HG03025 (cell line): Measurements from ENCODE around the gene CDCA7.
"Not testable (repeated sequence)": the region's sequence is repeated elsewhere in the genome, so short reads cannot be mapped to it uniquely, and the experiment has no call there.

Experiments used
- ATAC-seq: cut with Tn5 transposase; IDR thresholded peaks from one replicate; pipeline ENCODE4 v1.9.1; 2021; ENCODE audit warnings: mild to moderate bottlenecking, moderate library complexity; ENCODE audit not compliant: unreplicated experiment, low FRiP score

Gene CDCA7

DNA sequence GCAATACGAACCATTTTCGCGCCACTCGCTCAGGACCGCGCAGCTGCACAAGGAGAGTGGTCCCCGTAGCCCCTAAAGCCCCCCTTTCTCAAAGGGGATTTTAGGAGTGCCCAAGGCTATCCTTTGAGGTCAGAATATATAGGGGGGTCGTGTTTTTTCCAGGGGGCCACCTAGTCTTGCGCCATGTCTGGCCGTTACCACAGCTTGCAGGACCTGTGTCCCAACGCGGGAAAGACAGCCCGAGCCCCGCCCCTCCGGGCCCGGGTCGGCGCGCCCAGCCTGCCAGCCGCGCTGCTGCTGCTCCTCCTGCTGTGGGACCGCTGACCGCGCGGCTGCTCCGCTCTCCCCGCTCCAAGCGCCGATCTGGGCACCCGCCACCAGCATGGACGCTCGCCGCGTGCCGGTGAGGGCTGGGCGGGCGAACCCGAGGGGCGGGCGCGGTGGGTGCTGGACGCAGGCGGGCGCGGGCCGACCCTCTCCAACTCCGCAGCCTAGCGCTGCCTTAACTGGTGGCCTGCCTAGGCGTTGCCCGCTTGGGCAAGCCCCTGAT, at the start of gene CDCA7:
Gene CDCA7, plus strand, starts transcription at position 291 of the 550 bp plus-strand sequence. Its CDS starts 92 bp downstream, at position 383.
- no peak for ATAC-seq

DNA sequence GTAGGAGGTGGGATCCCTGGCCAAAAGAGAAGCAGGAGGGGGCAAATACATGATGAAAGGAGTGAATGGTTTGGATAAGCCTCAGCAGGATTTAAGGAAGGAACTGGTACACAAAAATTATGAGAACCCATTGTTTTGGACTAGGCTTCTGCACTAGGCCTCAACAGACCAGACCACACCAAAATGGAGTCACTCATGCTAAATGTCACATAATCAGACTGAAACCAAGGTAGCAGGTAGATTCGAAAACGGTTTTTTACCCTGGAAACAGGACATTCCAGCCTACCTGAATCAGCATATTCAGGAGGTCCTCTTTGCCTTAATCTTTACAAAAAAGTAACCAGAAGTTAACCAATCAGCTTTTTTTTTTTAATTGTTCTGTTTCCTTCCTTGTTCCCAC, 49.4 kb upstream of the CDCA7 start:
- no peak for ATAC-seq

DNA sequence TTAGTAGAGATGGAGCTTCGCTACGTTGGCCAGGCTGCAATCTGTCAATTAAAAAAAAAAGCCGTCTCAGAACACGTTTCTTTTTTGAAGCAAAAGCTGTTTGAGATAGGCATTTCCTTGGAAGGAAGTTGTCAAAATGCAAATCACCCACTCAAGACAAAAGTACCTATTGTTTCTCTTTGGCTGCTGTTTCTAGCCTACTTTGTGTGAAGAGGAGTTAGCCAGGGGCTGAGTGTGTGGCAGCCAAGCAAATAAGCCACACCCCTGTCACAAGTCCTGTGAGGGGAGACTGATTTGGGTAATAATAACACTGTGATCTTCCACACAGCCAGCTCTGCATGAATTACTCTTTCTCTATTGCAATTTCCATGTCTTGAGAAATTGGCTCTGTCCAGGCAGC, 47.4 kb upstream of the CDCA7 start:
- ATAC-seq = no peak

DNA sequence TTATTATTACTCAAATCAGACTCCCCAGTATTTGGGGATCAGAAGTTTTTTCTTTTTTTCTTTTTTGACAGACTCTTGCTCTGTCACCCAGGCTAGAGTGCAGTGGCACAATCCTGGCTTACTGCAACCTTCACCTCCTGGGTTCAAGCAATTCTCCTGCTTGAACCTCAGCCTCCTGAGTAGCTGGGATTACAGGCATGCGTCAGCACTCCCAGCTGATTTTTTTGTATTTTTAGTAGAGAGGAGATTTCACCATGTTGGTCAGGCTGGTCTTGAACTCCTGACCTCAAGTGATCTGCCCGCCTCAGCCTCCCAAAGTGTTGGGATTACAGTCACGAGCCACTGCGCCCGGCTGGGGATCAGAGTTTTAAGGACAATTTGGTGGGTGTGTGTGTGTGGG, 45.3 kb upstream of the CDCA7 start:
- ATAC-seq = not testable (repeated sequence)

DNA sequence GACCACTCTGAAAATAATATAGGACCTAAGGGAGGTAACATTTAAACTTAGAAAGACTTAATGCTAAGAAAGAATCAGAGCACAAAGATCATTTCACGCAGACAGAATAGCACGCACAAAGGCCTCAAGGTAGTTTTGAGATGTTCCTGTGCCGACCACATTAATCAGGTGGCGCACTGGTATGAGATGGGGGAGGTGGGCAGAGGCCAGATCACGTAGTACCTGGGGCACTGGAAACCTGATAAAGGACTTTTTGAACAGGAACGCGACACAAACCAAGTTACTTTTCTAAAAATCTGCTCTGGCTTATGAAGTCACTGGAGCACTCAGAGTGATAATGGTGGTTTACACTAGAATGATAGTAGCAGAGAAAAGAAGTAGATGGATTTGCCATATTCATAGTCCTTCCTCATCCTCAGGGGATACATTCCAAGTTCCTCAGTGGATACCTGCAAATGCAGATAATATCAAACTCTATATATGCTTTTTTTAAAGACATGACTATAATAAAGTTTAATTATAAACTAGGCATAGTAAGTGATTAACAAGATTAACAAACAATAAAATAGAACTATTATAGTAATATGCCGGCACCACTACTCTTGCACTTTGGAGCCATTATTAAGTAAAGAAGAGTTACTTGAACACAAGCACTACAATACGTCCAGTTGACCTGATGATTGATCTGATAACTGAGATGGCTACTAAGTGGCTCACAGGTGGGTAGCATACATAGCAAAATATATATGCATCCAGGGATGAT, 42.6 kb upstream of the CDCA7 start:
- ATAC-seq = no peak

DNA sequence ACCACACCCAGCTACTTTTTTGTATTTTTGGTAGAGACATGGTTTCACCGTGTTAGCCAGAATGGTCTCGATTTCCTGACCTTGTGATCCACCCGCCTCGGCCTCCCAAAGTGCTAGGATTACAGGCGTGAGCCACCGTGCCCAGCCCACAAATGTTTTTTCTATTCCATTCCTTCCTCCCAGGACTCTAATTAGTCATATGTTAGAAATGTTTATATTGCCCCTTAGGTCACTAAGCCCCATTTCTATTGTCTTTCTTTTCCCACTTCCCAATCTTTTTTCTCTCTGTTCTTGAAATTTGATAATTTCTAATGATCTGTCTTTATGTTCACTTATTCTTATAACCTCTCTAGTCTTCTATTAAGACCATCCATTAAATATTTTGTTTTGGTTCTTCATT, 31.3 kb upstream of the CDCA7 start:
- no peak for ATAC-seq

DNA sequence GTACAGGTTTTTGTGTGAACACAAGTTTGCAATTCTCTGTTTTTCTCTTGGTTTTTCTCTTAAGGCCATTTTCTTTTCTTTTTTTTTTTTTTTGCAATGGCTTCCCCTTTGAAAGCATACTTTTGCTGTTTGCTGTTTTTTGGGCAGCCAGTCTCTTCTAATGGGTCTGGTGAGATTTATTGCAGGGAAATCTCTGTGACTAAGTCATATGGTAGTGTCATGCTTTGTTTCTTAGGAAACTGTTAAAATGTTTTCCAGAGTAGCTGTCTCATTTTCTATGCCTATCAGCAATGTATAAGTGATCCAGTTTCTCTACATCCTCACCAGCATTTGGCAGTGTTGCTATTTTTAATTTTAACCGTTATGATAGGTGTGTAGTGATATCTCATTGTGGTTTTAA, 27.9 kb upstream of the CDCA7 start:
- ATAC-seq = no peak

DNA sequence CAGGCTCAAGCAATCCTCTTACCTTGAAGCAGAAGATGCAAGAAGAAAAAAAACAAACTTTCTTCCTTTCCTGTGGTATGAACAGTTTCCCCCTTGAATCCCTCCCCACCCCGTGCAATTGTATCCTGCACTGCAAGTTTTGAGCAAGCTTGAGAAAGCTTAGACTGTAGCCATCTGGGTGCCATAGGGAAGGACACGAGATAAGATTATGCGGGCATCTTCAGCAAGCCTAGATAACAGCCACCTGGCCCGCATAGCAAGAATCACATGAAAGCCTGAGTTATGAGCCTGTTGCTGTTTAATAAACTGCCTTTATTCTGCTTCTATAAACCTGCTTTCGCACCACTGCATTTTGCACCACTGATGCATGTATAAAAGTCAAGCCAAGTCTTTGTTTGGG, 27.3 kb upstream of the CDCA7 start:
- ATAC-seq = no peak

DNA sequence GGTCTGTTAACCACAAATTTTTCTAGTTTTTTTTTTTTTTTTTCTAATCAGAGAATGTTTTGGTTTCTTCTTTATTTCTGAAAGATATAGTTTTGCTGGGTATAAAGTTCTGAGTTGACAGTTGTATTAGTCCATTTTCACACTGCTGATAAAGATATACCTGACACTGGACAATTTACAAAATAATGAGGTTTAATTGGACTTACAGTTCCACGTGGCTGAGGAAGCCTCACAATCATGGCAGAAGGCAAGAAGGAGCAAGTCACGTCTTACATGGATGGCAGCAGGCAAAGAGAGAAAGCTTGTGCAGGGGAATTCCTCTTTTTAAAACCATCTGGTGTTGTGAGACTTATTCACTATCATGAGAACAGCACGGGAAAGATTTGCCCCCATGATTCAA, 21.7 kb upstream of the CDCA7 start:
- ATAC-seq = not testable (repeated sequence)

DNA sequence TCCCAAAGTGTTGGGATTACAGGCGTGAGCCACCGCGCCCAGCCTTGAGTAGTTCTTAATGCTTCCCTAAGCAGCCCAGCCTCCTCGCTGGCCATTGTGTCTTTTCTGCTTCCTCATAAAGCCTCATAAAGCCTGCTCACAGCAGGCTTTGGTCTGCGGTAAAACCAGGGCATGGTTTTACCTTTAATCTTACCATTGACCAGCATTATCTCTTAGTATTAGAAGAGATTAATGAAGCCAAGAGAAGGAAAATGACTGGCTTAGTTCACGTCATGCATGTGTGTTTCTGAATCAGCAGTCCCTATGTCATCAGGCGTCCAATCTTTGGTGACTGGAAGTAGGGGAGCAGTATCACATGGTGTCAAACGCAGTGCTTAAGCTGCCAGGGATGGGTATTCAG, 14.9 kb upstream of the CDCA7 start:
- ATAC-seq = no peak

DNA sequence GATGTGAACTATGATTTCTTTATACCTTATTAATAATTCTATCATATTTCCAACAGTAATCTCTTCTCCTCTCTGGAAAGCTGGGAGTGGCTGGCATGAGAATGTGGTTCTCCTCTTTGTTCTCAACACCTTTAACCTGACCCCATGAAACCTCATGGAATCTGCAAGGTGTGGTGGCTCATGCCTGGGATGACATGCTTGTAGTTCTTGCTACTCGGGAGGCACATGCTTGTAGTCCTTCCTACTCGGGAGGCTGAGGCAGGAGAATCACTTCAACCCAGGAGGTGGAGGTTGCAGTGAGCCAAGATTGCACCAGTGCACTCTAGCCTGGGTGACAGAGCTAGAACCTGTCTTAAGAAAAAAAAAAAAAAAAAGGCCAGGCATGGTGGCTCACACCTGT, 10.8 kb upstream of the CDCA7 start:
- no peak for ATAC-seq

DNA sequence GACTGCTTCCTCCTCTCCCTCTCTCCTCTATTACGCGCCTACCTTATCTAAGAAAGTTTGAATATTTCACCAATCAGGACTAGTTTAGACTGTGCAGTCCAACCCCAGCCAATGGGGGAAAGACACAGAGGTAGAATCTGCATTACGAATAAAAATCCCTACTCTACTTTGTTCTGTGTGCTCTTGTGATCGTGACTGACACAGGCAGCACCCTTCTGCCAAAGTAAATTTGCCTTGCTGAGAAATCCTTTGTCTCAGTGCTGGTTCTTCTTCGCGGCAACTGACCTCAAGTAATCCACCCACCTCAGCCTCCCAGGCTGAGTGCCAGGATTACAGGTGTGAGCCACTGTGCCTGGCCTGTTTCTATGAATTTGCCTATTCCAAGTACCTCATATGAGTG, 8.6 kb upstream of the CDCA7 start:
- no peak for ATAC-seq

DNA sequence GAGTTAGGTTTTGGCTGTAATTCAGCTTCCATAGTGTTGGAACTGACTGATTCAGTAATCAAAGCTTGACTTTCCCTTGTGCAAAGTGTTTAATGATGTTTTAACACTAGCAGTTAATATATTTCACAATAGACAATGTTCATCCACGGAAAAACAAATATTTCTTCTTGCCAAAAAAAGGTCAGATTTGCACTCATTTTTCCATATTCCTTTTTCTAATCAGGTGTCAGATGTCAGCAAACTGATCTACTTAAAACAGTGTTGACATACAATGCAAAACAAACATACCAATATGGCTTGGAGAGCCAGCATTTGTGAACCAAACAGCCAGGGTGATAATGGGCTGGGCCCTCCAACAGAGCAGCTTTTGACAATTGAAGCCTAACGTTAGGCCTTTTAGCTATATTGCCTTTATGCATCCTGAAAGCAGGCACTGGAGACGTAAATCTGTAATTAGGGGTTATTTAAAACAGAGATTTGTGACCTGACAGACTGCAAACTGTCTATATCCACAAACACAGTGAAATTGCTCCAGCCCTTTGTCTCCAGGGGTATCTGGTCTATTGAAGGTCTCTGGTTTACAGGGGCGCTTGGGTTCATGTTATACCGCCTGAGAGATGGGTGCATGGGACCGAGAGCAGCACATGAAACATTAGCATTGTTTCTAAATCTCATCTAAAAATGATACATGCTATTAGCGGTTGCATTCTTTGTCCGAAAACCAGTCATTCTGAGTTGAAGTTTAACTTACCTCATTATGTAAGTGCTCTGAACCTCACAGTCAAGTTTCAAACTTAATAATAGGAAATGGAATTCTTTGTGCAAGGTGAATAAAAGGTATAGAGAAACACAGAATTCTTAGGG, 7.1 kb upstream of the CDCA7 start:
- no peak for ATAC-seq

DNA sequence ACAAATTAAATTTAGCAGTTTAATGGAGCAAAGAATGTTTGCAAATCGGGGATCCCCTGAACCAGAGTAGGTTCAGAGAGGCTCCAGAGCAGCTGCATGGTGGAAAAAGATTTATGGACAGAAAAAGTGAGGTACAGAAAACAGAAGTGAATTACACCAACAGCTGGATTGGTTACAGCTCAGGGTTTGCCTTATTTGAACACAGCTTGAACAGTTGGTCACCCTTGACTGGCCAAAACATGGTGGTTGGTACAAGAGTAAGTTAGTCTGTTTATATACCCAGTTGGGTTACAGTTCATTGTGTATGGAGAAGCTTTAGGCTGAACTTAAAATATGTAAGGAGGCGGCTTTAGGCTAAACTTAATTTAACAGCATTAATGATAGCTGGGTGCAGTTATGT, 5.4 kb upstream of the CDCA7 start:
- no peak for ATAC-seq

DNA sequence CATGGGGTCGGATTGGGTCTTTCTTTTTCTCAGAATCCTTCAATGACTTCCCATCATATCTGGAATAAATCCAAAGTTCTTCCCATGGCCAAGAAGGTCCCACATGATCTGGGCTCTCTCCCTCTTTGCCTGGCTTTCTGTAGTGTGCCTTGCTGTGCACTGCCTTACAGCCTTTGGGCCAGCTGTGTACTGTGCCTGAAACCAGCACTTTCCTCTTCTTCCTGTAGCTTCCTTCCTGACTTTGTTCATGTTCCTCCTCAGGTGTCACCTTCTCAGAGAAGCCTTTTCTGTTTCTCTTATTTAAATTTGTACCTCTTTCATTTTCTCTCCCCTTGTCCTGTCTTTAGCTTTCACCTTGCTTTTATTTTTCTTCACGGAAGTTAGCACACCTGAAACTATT, 4.3 kb upstream of the CDCA7 start:
- ATAC-seq = peak; percentile 44

DNA sequence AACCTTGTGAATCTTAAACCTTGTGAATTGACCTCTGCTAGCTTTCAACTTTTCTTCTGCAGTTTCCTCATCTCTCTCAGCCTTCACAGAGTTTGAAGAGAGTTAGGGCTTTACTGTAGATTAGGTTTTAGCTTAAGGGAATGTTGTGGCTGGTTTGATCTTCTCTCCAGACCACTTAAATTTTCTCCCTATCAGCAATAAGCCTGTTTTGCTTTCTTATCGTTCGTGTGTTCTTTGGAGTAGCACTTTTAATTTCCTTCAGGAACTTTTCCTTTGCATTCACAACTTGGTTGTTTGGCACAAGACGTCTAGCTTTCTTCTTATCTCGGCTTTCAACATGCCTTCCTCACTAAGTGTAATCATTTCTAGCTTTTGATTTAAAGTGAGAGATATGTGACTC, 2.8 kb upstream of the CDCA7 start:
- ATAC-seq = no peak

DNA sequence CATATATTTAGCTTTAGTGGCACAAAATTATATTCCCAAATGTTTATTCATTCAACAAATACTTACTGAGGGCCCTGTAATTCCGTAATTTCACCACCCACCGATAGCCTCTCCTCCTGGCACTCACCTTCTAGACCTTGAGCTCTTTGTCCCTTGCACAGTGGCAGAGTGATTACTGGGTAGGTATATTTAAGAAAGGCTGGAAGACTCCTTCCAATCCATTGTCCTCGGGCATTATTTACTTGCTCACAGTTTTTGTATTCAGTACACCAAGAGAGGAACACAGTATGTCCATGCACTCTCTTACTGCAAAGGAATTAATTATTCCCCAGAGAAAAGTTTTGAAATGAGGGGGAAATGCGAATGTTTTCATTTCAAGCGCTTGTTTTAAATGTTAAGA, 1.1 kb upstream of the CDCA7 start:
- no peak for ATAC-seq

DNA sequence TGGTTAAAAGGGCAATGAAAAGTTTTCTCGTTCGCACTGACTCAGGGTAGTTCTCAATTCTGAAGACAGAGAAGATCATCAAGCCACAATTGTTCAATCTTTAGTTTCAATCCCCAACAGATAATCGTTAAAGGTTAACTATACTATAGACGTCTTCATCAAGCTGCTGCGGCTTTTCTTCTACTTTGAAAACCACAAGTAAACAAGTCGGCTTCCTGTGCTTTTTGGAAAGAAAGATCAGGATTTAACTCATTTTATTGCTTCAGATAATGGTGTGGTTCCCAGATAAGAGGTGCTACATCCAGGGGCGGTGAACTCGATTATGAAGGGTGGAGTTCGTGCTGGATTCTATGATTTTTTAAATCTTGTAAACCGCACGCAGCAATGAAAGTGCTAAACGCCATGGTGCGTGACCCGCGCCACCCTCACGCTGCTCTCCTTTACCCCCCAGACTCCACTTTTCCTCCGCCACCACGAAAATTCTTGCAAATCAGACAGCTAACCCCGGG, 545 bp upstream of the CDCA7 start:
- ATAC-seq = no peak

DNA sequence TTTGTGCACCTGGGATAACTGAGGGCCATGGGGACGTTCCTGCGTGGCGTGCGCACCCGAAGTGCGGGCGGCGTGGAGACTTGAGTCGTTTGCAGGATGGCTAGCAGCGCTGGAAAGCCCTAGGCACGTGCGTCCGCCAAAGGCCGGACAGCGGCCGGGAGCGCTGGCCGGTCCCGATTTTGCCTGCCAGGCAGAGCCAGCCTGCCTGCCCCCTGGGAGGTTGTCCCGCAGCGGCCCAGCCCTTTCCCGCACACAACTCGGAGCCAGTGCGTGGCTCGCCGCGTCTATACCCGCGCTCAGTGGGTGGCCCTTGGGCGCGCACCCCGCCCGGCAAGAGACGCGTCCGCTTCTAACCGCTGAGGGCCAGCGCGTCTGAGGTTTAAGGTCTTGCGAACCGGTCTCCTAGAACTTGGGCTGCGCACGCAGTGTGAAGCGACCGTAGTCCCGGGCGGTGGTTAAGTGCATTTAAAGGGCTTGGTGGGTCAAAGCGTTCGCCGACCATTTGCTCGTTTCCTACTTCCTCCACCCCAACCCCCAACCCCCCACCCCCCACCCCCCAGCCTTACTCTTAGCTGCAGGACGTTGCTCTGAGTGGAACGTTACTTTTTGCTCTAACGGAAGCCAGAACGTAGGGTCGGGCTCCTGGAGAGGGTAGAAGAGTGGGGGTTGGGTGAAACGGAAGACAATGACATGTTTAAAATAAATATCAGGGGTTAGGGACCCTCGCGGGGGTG, 627 bp downstream of the CDCA7 start:
- no peak for ATAC-seq

DNA sequence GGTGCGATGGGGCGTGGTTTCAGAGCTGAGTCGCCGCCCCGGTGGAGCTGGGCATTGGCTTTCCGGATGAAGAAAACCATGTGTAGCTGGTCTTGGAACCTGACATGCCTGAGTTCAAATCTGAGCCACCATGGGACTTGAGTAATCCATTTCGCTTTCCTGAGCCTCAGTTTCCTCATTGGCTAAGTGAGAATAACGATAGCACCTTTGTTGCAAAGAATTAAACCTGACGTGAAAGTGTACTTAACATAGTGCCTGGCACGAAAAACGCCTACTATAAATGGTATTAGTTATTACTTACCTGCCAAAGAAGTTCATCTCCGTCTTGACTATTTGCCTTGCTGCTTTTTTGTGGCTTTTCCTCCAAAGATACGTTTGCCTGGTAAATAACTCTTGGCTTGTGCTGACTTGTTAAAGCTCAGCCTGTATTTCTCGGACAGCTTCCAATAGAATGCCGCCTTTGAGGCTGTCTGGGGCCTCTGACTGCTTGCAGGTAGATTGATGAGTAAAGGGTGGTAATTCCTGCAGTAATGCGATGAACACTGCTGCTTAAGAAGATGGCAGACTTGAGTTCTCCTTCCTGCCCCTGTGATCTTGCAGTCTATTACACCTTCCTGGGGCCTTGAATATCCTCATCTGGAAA, 1.3 kb downstream of the CDCA7 start:
- ATAC-seq = no peak
